CD4-positive, CD25-positive, alpha-beta regulatory T cell (primary cell): Measurements from ENCODE around the gene CCAR1. TPM values are rescaled to one million over a fixed set of nuclear protein-coding genes. Genes with fewer than 3 reads are reported as not detected.
"Not testable (repeated sequence)": the region's sequence is repeated elsewhere in the genome, so short reads cannot be mapped to it uniquely, and the experiment has no call there.

Experiments
- ATAC-seq, 2 donors: fragments of 150-1000 bp; cut with Tn5 transposase; one replicate each; pipeline ENCODE4 v1.10.0; 2021; ENCODE audit warnings: low read depth in 2 of 2, moderate number of reproducible peaks in 2 of 2, moderate library complexity in 1 of 2
- DNase-seq, 3 donors: peaks; one replicate each; pipeline versions ENCODE4 v3.0.0 to v3.0.0-alpha.2; 2012 to 2022; ENCODE audit warnings: mixed read lengths in 1 of 3
- H3K27ac ChIP-seq: one replicate; pipeline ENCODE4 v1.7.0; 2013; ENCODE audit warnings: mild to moderate bottlenecking, low read length; ENCODE audit not compliant: insufficient read depth, poor library complexity, severe bottlenecking
- H3K27me3 ChIP-seq: one replicate; pipeline ENCODE4 v1.7.0; 2013; ENCODE audit warnings: low read length; ENCODE audit not compliant: control insufficient read depth, insufficient read depth
- H3K36me3 ChIP-seq: one replicate; pipeline ENCODE4 v1.7.0; 2013; ENCODE audit warnings: mild to moderate bottlenecking, low read length, moderate library complexity; ENCODE audit not compliant: control insufficient read depth, insufficient read depth
- H3K4me1 ChIP-seq: 2 replicates; pipeline ENCODE4 v1.7.0; 2013; ENCODE audit warnings: mild to moderate bottlenecking, low read length; ENCODE audit not compliant: insufficient read depth, control insufficient read depth, poor library complexity, severe bottlenecking
- H3K4me3 ChIP-seq: one replicate; pipeline ENCODE4 v1.7.0; 2013; ENCODE audit warnings: low read depth, mild to moderate bottlenecking, low read length, moderate library complexity
- H3K9me3 ChIP-seq, 2 experiments: 1 replicate in 1 of 2; 2 replicates in 1 of 2; pipeline ENCODE4 v1.7.0; 2013; ENCODE audit warnings: low read length in 2 of 2, mild to moderate bottlenecking in 1 of 2, moderate library complexity in 1 of 2; ENCODE audit not compliant: control insufficient read depth in 2 of 2
- H3K27ac Mint-ChIP-seq, 3 donors: one replicate each; pipeline ENCODE4 v1.8.0; 2020 to 2022; ENCODE audit warnings: mild to moderate bottlenecking in 3 of 3, mixed read lengths in 3 of 3, moderate library complexity in 2 of 3
- H3K27me3 Mint-ChIP-seq: one replicate; pipeline ENCODE4 v1.8.0; 2022; ENCODE audit warnings: mild to moderate bottlenecking, mixed read lengths
- H3K36me3 Mint-ChIP-seq: one replicate; pipeline ENCODE4 v1.8.0; 2020; ENCODE audit warnings: mixed read lengths
- H3K4me1 Mint-ChIP-seq, 4 donors: one replicate each; pipeline ENCODE4 v1.8.0; 2020 to 2022; ENCODE audit warnings: mixed read lengths in 4 of 4, mild to moderate bottlenecking in 1 of 4
- H3K4me3 Mint-ChIP-seq, 4 donors: one replicate each; pipeline ENCODE4 v1.8.0; 2020 to 2022; ENCODE audit warnings: mild to moderate bottlenecking in 4 of 4, mixed read lengths in 4 of 4, moderate library complexity in 3 of 4
- H3K9me3 Mint-ChIP-seq, 7 donors: one replicate each; pipeline ENCODE4 v1.8.0; 2020 to 2022; ENCODE audit warnings: mixed read lengths in 7 of 7, mild to moderate bottlenecking in 3 of 7, moderate library complexity in 2 of 7
- polyA plus RNA-seq, 4 donors: library from polyadenylated mRNA; unstranded; fragments of 300-500 nt; fragmentation: Illumina TruSeq; gene quantifications; one replicate each; pipeline ENCODE4 v1.2.3, GENCODE V29; 2021
- total RNA-seq: library from RNA; stranded (reverse); gene quantifications from one replicate; pipeline ENCODE4 v1.2.3, GENCODE V29; 2022

Gene CCAR1
- total and polyA plus RNA-seq, 5 donors from 2014 or later, result 24.0 to 86.6 (median 32.7) TPM

DNA sequence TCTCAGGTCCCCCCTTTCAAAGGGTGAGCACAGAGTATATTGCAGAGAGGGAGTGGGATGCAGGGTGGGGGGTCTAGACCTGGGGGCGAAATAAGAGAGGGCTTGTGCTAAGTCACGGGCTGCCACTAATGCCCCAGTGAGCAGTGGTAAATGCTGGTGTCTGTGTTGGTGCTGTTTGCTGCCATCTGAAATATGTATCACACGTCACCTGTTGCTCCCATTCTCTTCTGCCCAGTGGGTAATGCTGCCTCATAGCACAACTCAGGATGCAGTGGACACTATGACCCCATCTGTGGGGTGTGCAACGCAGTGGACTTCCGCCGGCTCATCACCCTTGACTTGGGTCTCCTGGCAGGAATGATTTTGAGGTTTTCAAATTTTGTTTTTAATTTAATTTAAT, 108.9 kb downstream of the CCAR1 start:
- no peak overlapping the region for H3K4me3 ChIP-seq
- H3K4me3 Mint-ChIP-seq, result peak overlapping the region in 1 of 4 donors; percentile 77

DNA sequence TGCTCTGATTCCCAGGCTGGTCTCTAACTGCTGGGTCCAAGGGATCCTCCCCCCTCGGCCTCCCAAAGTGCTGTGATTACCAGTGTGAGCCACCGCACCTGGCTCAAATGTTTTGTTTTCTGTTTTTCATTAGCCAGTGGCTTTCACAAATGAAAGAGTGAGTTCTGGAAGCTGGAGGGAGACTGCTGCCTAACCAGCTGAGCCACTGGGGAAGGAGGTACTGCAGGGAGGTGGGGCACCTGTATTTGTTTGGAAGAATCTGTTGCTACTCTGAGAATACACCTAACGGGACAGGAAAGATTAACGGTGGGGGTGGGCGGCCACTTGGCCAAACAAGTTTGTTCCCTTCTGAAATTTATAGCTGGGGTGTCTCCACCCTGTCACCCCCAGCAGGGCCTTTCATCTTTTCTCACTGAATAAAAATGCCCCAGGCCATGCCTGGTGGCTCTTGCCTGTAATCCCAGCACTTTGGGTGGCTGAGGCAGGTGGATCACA, 111.0 kb downstream of the CCAR1 start:
- DNase-seq, result no peak
- H3K4me1 Mint-ChIP-seq, result peaks cover 0 to 8% (median under 1%) of the 10 kb centered on the region in 4 donors
- no peaks in the 10 kb centered on the region for H3K36me3 Mint-ChIP-seq
- peaks cover 24% of the 10 kb centered on the region for H3K27me3 Mint-ChIP-seq
- Histone ChIP-seq H3K27me3 (no peaks in the 10 kb centered on the region), H3K9me3 (no peaks in the 10 kb centered on the region), H3K4me3 (no peak overlapping the region), H3K27ac (no peak overlapping the region), H3K36me3 (no peaks in the 10 kb centered on the region), H3K4me1 (peaks cover 3% of the 10 kb centered on the region)
- no peak for ATAC-seq
- H3K9me3 Mint-ChIP-seq, result no peaks in the 10 kb centered on the region
- no peak overlapping the region for H3K27ac Mint-ChIP-seq
- H3K4me3 Mint-ChIP-seq, result no peak overlapping the region

More for the DNA sequence above, 108.9 kb downstream of the CCAR1 start:
- Mint-ChIP-seq H3K27ac (no peak overlapping the region), H3K27me3 (peaks cover 23% of the 10 kb centered on the region), H3K9me3 (peaks cover 0 to 2% (median 0%) of the 10 kb centered on the region in 7 donors), H3K4me1 (peaks cover 0 to 16% (median 3%) of the 10 kb centered on the region in 4 donors), H3K36me3 (no peaks in the 10 kb centered on the region)
- H3K9me3 ChIP-seq, result no peaks in the 10 kb centered on the region
- no peak for ATAC-seq
- no peaks in the 10 kb centered on the region for H3K27me3 ChIP-seq
- DNase-seq, result no peak
- peaks cover 3% of the 10 kb centered on the region for H3K4me1 ChIP-seq
- H3K27ac ChIP-seq, result no peak overlapping the region
- no peaks in the 10 kb centered on the region for H3K36me3 ChIP-seq

DNA sequence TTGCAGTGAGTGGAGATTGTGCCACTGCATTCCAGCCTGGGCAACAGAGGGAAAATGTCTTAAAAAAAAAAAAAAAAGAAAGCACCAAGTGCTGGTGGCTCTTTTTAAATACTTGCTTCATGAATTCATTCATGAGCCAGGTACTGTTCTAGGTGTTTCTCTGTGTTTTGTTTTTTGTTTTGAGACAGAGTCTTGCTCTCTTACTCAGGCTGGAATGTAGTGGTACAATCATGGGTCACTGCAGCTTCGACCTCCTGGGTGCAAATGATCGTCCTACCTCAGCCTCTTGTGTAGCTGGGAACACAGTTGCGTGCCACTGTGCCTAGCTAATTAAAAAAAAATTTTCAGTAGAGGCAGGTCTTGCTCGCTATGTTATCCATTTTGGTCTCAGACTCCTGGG, 111.6 kb downstream of the CCAR1 start:
- peaks cover 3% of the 10 kb centered on the region for H3K4me1 ChIP-seq
- DNase-seq (no peak), ATAC-seq (no peak)
- no peak overlapping the region for H3K4me3 ChIP-seq
- Mint-ChIP-seq H3K27me3 (peaks cover 24% of the 10 kb centered on the region), H3K36me3 (no peaks in the 10 kb centered on the region), H3K9me3 (no peaks in the 10 kb centered on the region), H3K27ac (no peak overlapping the region), H3K4me3 (no peak overlapping the region), H3K4me1 (peaks cover 0 to 8% (median under 1%) of the 10 kb centered on the region in 4 donors)
- H3K36me3 ChIP-seq, result no peaks in the 10 kb centered on the region
- H3K27ac ChIP-seq, result no peak overlapping the region
- H3K27me3 ChIP-seq, result no peaks in the 10 kb centered on the region
- no peaks in the 10 kb centered on the region for H3K9me3 ChIP-seq

DNA sequence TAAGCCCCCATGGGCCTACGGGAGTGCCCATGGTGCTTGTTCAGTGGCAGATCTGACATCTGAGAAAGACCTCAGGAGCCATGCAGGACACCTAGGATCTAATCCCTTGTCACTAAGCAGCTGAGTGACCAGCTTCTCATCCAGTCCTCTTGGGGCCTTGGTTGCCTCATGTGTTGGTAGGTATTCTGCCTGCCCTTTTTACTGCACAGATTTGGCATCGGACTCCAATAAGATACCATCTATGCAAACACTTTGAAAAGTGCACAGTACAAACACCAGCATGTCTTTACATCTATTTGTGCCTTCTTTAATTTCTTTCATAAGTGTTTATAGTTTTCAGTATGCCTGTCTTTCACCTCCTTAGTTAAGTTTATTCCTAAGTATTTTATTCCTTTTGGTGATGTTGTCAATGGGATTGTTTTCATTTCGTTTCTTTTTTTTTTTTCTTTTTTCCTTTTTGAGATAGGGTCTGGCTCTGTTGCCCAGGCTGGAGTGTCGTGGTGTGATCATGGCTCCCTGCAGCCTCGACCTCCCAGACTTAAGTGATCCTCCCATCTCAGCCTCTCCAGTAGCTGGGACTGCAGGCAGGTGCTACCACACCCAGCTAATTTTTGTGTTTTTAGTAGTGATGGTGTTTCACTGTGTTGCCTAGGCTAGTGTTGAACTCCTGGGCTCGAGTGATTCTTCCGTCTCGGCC, 116.7 kb downstream of the CCAR1 start:
- ATAC-seq (no peak), DNase-seq (no peak)
- H3K4me3 Mint-ChIP-seq, result no peak overlapping the region

DNA sequence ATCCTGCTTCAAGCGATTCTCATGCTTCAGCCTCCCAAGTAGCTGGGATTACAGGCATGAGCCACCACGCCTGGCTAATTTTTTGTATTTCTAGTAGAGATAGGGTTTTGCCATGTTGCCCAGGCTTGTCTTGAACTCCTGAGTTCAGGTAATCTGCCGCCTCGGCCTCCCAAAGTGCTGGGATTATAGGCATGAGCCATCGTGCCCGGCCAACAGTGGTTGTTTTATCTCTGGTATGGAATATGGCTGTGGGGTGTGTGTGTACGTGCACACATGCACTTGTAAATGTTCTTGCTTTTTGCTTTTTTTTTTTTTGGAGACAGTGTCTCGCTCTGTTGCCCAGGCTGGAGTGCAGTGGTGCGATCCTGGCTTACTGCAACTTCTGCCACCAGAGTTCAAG, 119.6 kb downstream of the CCAR1 start:
- DNase-seq, H3K36me3 ChIP-seq, H3K4me3 Mint-ChIP-seq, ATAC-seq, H3K36me3 Mint-ChIP-seq, H3K27ac ChIP-seq, H3K9me3 Mint-ChIP-seq, H3K9me3 ChIP-seq, H3K4me1 ChIP-seq, H3K27me3 ChIP-seq, H3K27ac Mint-ChIP-seq, H3K4me1 Mint-ChIP-seq, H3K4me3 ChIP-seq: not testable (repeated sequence)
- peaks cover 13% of the 10 kb centered on the region for H3K27me3 Mint-ChIP-seq

More for the DNA sequence above, 116.7 kb downstream of the CCAR1 start:
- H3K36me3 Mint-ChIP-seq, result no peaks in the 10 kb centered on the region
- Histone ChIP-seq H3K27me3 (no peaks in the 10 kb centered on the region), H3K9me3 (no peaks in the 10 kb centered on the region), H3K27ac (no peak overlapping the region), H3K36me3 (no peaks in the 10 kb centered on the region), H3K4me3 (no peak overlapping the region), H3K4me1 (no peaks in the 10 kb centered on the region)
- H3K27me3 Mint-ChIP-seq, result peaks cover 18% of the 10 kb centered on the region
- peaks cover 0 to 1% (median 0%) of the 10 kb centered on the region in 4 donors for H3K4me1 Mint-ChIP-seq
- no peak overlapping the region for H3K27ac Mint-ChIP-seq
- no peaks in the 10 kb centered on the region for H3K9me3 Mint-ChIP-seq

Other genes starting within 250 kb of the CCAR1 start
- 6.9 TPM for gene DNA2, start 249.3 kb upstream of the CCAR1 start, total RNA-seq
- 1 to 10 TPM in 1 of 4 donors, under 1 TPM in 3; 0.27 to 1.7 (median 0.72) TPM for gene DNA2, start 249.3 kb upstream of the CCAR1 start, polyA plus RNA-seq
- gene SLC25A16, start 193.7 kb upstream of the CCAR1 start, total RNA-seq, result 34.7 TPM
- gene SLC25A16, start 193.7 kb upstream of the CCAR1 start, polyA plus RNA-seq, result 1 to 10 TPM; 7.4 to 9.6 (median 8.6) TPM
- gene TET1, start 160.9 kb upstream of the CCAR1 start, total RNA-seq, result 4.3 TPM
- 1 to 10 TPM in 3 of 4 donors, under 1 TPM in 1; 0.95 to 1.9 (median 1.5) TPM for gene TET1, start 160.9 kb upstream of the CCAR1 start, polyA plus RNA-seq
- gene STOX1, start 106.3 kb downstream of the CCAR1 start, total RNA-seq, result 0.30 TPM
- under 1 TPM in 2 of 4 donors, not detected in 2; 0.05 to 0.30 TPM for gene STOX1, start 106.3 kb downstream of the CCAR1 start, polyA plus RNA-seq
- 39.7 TPM for gene DDX50, start 180.1 kb downstream of the CCAR1 start, total RNA-seq
- gene DDX50, start 180.1 kb downstream of the CCAR1 start, polyA plus RNA-seq, result 10 to 100 TPM; 36.6 to 47.3 (median 39.7) TPM
- 117 TPM for gene DDX21, start 234.9 kb downstream of the CCAR1 start, total RNA-seq
- 10 to 100 TPM in 3 of 4 donors, 1 to 10 TPM in 1; 9.6 to 16.4 (median 13.8) TPM for gene DDX21, start 234.9 kb downstream of the CCAR1 start, polyA plus RNA-seq